A673 (cell line): ENCODE measurements around the gene CLEC4A.
"Not testable (repeated sequence)": the region's sequence is repeated elsewhere in the genome, so short reads cannot be mapped to it uniquely, and the experiment has no call there.

Experiments used
- EZH2 ChIP-seq: fragments of 200-600 bp; sonication (generic); IDR thresholded peaks from 2 replicates; pipeline ENCODE4 v1.6.1; 2017; ENCODE audit warnings: borderline replicate concordance, low read depth, mild to moderate bottlenecking, mixed read lengths, antibody characterized with exemption, low read length; ENCODE audit not compliant: poor library complexity, severe bottlenecking
- TF ChIP-seq, protein P1 (sequence below): fragments of 300-800, 200-600 bp; sonication (generic); conservative IDR thresholded peaks from 2 replicates; pipeline ENCODE4 v1.5.1; 2017; ENCODE audit warnings: low read depth, mild to moderate bottlenecking, antibody characterized with exemption, low read length, moderate library complexity, mixed read lengths

DNA sequence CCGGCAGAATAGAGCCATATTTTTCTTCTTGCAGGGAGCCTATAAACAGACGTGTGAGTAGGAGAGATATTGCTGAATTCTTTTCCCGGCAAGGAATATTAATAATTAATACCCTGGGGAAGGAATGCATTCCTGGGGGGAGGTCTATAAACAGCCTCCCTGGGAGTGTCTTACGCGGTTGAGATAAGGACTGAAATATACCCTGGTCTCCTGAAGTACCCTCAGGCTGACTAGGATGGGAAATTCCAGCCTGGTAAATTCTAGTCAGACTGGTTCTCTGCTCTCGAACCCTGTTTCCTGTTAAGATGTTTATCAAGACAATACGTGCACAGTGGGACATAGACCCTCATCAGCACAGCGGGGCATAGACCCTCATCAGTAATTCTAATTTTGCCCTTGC is 18.2 kb downstream of the CLEC4A start:
- TF ChIP-seq, protein P1, sequence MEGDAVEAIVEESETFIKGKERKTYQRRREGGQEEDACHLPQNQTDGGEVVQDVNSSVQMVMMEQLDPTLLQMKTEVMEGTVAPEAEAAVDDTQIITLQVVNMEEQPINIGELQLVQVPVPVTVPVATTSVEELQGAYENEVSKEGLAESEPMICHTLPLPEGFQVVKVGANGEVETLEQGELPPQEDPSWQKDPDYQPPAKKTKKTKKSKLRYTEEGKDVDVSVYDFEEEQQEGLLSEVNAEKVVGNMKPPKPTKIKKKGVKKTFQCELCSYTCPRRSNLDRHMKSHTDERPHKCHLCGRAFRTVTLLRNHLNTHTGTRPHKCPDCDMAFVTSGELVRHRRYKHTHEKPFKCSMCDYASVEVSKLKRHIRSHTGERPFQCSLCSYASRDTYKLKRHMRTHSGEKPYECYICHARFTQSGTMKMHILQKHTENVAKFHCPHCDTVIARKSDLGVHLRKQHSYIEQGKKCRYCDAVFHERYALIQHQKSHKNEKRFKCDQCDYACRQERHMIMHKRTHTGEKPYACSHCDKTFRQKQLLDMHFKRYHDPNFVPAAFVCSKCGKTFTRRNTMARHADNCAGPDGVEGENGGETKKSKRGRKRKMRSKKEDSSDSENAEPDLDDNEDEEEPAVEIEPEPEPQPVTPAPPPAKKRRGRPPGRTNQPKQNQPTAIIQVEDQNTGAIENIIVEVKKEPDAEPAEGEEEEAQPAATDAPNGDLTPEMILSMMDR: not testable (repeated sequence)
- TF ChIP-seq EZH2: not testable (repeated sequence)
